GM12878 (cell line): ENCODE measurements around the gene ZNF554.

Experiments used
- BCL3 ChIP-seq: IDR thresholded peaks from 2 replicates; pipeline ENCODE4 v1.6.1; 2011; ENCODE audit warnings: borderline replicate concordance, low read depth, mild to moderate bottlenecking, moderate library complexity, low read length; ENCODE audit not compliant: insufficient read depth, poor library complexity, severe bottlenecking
- NFIC ChIP-seq: IDR thresholded peaks from 2 replicates; pipeline ENCODE4 v1.6.1; 2012; ENCODE audit warnings: low read depth, mild to moderate bottlenecking, inconsistent platforms, low read length, moderate library complexity
- ZNF274 ChIP-seq: IDR thresholded peaks from one replicate; pipeline ENCODE4 v1.8.0; 2011; ENCODE audit not compliant: insufficient read length, insufficient read depth
- TF ChIP-seq, protein P1 (sequence below), 3 experiments: IDR thresholded peaks in 2 of 3; conservative IDR thresholded peaks in 1 of 3; 2 replicates each; pipeline ENCODE4 v1.5.1; 2011; ENCODE audit warnings: low read depth in 3 of 3, low read length in 3 of 3, mild to moderate bottlenecking in 3 of 3, control low read depth in 2 of 3, moderate library complexity in 2 of 3, inconsistent platforms in 1 of 3, mixed read lengths in 1 of 3; ENCODE audit not compliant: control insufficient read depth in 2 of 3, insufficient read depth in 1 of 3; ENCODE audit errors: extremely low read depth in 1 of 3
- TF ChIP-seq, protein P2 (sequence below): IDR thresholded peaks from 2 replicates; pipeline ENCODE4 v1.6.1; 2011; ENCODE audit warnings: low read depth, low read length, improper control_type of control experiment, borderline replicate concordance

- TF ChIP-seq, protein P1, sequence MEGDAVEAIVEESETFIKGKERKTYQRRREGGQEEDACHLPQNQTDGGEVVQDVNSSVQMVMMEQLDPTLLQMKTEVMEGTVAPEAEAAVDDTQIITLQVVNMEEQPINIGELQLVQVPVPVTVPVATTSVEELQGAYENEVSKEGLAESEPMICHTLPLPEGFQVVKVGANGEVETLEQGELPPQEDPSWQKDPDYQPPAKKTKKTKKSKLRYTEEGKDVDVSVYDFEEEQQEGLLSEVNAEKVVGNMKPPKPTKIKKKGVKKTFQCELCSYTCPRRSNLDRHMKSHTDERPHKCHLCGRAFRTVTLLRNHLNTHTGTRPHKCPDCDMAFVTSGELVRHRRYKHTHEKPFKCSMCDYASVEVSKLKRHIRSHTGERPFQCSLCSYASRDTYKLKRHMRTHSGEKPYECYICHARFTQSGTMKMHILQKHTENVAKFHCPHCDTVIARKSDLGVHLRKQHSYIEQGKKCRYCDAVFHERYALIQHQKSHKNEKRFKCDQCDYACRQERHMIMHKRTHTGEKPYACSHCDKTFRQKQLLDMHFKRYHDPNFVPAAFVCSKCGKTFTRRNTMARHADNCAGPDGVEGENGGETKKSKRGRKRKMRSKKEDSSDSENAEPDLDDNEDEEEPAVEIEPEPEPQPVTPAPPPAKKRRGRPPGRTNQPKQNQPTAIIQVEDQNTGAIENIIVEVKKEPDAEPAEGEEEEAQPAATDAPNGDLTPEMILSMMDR (IDR thresholded peaks at IDR 0.05 in 2 of 3, conservative IDR thresholded peaks at IDR 0.05 in 1 of 3; ENCODE audit: control insufficient read depth in 2 of 3, extremely low read depth in 1 of 3, insufficient read depth in 1 of 3, low read depth in 3 of 3, low read length in 3 of 3): no peak
- TF ChIP-seq ZNF274 (no peak), BCL3 (no peak), NFIC (no peak)
- TF ChIP-seq, protein P2, sequence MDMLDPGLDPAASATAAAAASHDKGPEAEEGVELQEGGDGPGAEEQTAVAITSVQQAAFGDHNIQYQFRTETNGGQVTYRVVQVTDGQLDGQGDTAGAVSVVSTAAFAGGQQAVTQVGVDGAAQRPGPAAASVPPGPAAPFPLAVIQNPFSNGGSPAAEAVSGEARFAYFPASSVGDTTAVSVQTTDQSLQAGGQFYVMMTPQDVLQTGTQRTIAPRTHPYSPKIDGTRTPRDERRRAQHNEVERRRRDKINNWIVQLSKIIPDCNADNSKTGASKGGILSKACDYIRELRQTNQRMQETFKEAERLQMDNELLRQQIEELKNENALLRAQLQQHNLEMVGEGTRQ: no peak
These were observed 29.5 kb upstream of the ZNF554 start for GRCh38 chr19:2790194-2790556.
